Endodermal cell (in vitro differentiated cells): ENCODE results near the gene OR10R2. TPM values are rescaled to one million over a fixed set of nuclear protein-coding genes. Genes with fewer than 3 reads are reported as not detected.

Source experiments
- DNase-seq: peaks from one replicate; pipeline ENCODE4 v3.0.0-alpha.2; 2017
- H3K27ac ChIP-seq: 2 replicates; pipeline ENCODE4 v1.5.1; 2013; ENCODE audit warnings: mild to moderate bottlenecking, low read depth, low read length, moderate library complexity
- H3K27me3 ChIP-seq: 2 replicates; pipeline ENCODE4 v1.6.1; 2013; ENCODE audit warnings: mild to moderate bottlenecking, low read length, moderate library complexity; ENCODE audit not compliant: insufficient read depth, control insufficient read depth, poor library complexity, severe bottlenecking
- H3K36me3 ChIP-seq: 2 replicates; pipeline ENCODE4 v1.7.0; 2013; ENCODE audit warnings: mild to moderate bottlenecking, low read length, moderate library complexity; ENCODE audit not compliant: control insufficient read depth, insufficient read depth
- H3K4me1 ChIP-seq: one replicate; pipeline ENCODE4 v1.7.0; 2013; ENCODE audit warnings: low read length; ENCODE audit not compliant: control insufficient read depth, insufficient read depth
- H3K4me3 ChIP-seq: 2 replicates; pipeline ENCODE4 v1.5.1; 2013; ENCODE audit warnings: mild to moderate bottlenecking, low read length, moderate library complexity
- H3K9ac ChIP-seq: 2 replicates; pipeline ENCODE4 v1.6.1; 2013; ENCODE audit warnings: mild to moderate bottlenecking, low read length, moderate library complexity; ENCODE audit not compliant: poor library complexity, severe bottlenecking; ENCODE audit errors: extremely low read depth
- H3K9me3 ChIP-seq: 2 replicates; pipeline ENCODE4 v1.6.1; 2013; ENCODE audit warnings: mild to moderate bottlenecking, low read length, moderate library complexity; ENCODE audit not compliant: control insufficient read depth
- H3K27ac Mint-ChIP-seq: 2 replicates; pipeline ENCODE4 v1.8.0; 2020; ENCODE audit warnings: mixed read lengths
- H3K27me3 Mint-ChIP-seq: 2 replicates; pipeline ENCODE4 v1.8.0; 2021; ENCODE audit warnings: mild to moderate bottlenecking, mixed read lengths; ENCODE audit not compliant: insufficient read depth
- H3K36me3 Mint-ChIP-seq: 2 replicates; pipeline ENCODE4 v1.8.0; 2020; ENCODE audit warnings: low read depth, mixed read lengths
- H3K4me1 Mint-ChIP-seq: 2 replicates; pipeline ENCODE4 v1.8.0; 2020; ENCODE audit warnings: mixed read lengths
- H3K4me3 Mint-ChIP-seq: 2 replicates; pipeline ENCODE4 v1.8.0; 2020; ENCODE audit warnings: mild to moderate bottlenecking, moderate library complexity, mixed read lengths
- H3K9me3 Mint-ChIP-seq: 2 replicates; pipeline ENCODE4 v1.8.0; 2020; ENCODE audit warnings: mild to moderate bottlenecking, mixed read lengths
- CTCF ChIP-seq: fragments of 200-600 bp; sonication (generic); conservative IDR thresholded peaks from 2 replicates; pipeline ENCODE4 v1.5.0; 2021; ENCODE audit warnings: antibody characterized with exemption, mild to moderate bottlenecking
- WGBS, 2 experiments: methylation state at CpG; one replicate each; pipeline versions ENCODE4 v1.1.5 to v1.1.7; 2013; ENCODE audit warnings: missing lambda C conversion rate in 2 of 2, mixed read lengths in 1 of 2; ENCODE audit not compliant: insufficient coverage in 1 of 2, insufficient read length in 1 of 2; 5-methylcytosine and 5-hydroxymethylcytosine counted together
- total RNA-seq, 2 donors: library from RNA; stranded (reverse); fragmentation: NEBNext Ultra II Directional in 1 of 2; extraction: Animal tissue kit (Norgen Biotek cat#: 25700) in 1 of 2; gene quantifications; 2 replicates in 1 of 2; 3 replicates in 1 of 2; pipeline ENCODE4 v1.2.1, GENCODE V29; 2021

The OR10R2 gene
- total RNA-seq, 2 donors from 2014 or later, result not detected

- Histone ChIP-seq H3K4me1 (no peaks in the 10 kb centered on the region), H3K9ac (no peak overlapping the region), H3K4me3 (no peak overlapping the region), H3K36me3 (no peaks in the 10 kb centered on the region), H3K9me3 (no peaks in the 10 kb centered on the region), H3K27me3 (no peaks in the 10 kb centered on the region), H3K27ac (no peak overlapping the region)
- Mint-ChIP-seq H3K9me3 (no peaks in the 10 kb centered on the region), H3K36me3 (no peaks in the 10 kb centered on the region), H3K4me3 (no peak overlapping the region), H3K27me3 (no peaks in the 10 kb centered on the region), H3K4me1 (no peaks in the 10 kb centered on the region), H3K27ac (no peak overlapping the region)
- no peak for TF ChIP-seq CTCF
- WGBS, 2 experiments, result 79% methylated on average over 2 of the region's 2 CpGs; no CpG with 5 or more reads in 1 of the 2 experiments
- DNase-seq, result no peak
These were observed 13.4 kb downstream of the OR10R2 start for GRCh38 chr1:158485455-158485854.

GRCh38 chr1:158491316-158491715 lies 19.3 kb downstream of the OR10R2 start:
- 50 to 63% methylated on average over 2 to 3 of the region's 3 CpGs for WGBS, 2 experiments
- no peaks in the 10 kb centered on the region for H3K27me3 Mint-ChIP-seq
- H3K36me3 Mint-ChIP-seq, result no peaks in the 10 kb centered on the region

DNA sequence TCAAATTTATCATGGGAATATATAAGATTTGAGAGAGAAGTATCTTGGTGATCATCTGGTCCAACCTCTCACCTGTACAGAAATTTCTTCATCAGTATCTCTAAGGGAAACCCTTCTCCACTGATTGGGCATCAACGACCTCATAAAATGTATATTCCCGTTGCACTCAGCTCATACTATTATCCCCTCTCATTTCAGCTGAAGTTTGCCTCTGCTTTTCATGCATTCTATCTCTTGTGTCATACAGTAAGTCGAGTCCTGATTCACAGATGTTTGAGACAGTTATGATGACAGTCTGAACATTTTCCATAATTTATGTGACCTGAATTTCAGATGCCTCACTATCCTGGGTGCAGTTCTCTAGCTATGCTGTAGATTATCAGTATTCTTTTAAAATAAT lies 21.0 kb downstream of the OR10R2 start:
- TF ChIP-seq CTCF, result no peak
- no peak overlapping the region for H3K27ac ChIP-seq
- Mint-ChIP-seq H3K27ac (no peak overlapping the region), H3K9me3 (no peaks in the 10 kb centered on the region), H3K36me3 (no peaks in the 10 kb centered on the region), H3K27me3 (no peaks in the 10 kb centered on the region), H3K4me1 (no peaks in the 10 kb centered on the region), H3K4me3 (no peak overlapping the region)
- H3K9me3 ChIP-seq, result no peaks in the 10 kb centered on the region
- no peak overlapping the region for H3K9ac ChIP-seq
- H3K4me3 ChIP-seq, result no peak overlapping the region
- no peaks in the 10 kb centered on the region for H3K27me3 ChIP-seq
- no peaks in the 10 kb centered on the region for H3K4me1 ChIP-seq
- DNase-seq, result no peak
- WGBS, 2 experiments, result 83 to 89% methylated on average over 3 of the region's 3 CpGs
- H3K36me3 ChIP-seq, result no peaks in the 10 kb centered on the region

More at GRCh38 chr1:158491316-158491715, 19.3 kb downstream of the OR10R2 start:
- DNase-seq, result no peak
- Histone ChIP-seq H3K4me3 (no peak overlapping the region), H3K27me3 (no peaks in the 10 kb centered on the region), H3K4me1 (no peaks in the 10 kb centered on the region), H3K9ac (no peak overlapping the region), H3K27ac (no peak overlapping the region), H3K36me3 (no peaks in the 10 kb centered on the region), H3K9me3 (no peaks in the 10 kb centered on the region)
- Mint-ChIP-seq H3K9me3 (no peaks in the 10 kb centered on the region), H3K27ac (no peak overlapping the region), H3K4me1 (no peaks in the 10 kb centered on the region), H3K4me3 (no peak overlapping the region)
- TF ChIP-seq CTCF, result no peak
